HG03354 (cell line): ENCODE measurements around the gene ITGA7.

Experiments
- ATAC-seq: cut with Tn5 transposase; IDR thresholded peaks from one replicate; pipeline ENCODE4 v1.9.1; 2021; ENCODE audit warnings: mild to moderate bottlenecking; ENCODE audit not compliant: unreplicated experiment, poor library complexity, severe bottlenecking

ITGA7 gene

DNA sequence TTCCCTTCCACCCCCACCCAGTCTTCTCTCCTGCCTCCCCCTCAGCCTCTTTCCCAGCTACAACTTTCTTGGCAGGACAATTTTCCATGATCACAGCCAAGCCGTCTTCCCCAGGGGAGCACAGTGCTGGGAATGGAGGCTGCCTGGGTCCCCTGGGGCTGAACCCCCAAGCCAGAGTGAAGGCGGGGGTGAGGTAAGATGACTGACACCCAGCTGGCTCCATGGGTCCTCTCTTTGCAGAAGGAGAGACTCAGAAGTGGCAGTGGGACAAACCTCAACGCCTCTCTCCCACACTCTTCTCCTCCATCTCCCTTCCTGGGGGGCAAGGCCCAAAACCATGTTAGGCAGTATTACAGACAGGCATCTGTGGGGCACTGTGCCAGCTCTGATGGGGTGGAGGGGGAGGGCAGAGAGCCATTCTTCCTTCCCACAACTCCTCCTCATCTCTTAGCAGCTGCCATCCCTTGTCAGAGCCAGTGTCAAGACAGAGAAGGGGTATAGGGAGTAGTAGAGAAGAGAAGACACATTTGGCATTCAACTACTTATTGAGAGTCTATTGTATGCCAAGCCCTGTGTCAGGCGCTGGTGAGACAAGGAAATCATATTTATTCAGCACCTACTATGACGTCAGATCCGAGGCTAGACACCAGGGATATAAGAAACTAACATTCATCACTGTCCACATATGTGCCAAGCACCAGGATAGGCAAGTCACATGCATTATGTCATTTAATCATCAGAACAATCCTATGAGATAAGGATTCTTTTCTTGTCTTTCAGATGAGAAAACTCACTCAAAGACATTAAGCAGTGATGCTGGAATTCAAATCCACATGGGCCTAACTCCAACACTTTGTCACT lies 3.6 kb downstream of the ITGA7 start:
- ATAC-seq = no peak

DNA sequence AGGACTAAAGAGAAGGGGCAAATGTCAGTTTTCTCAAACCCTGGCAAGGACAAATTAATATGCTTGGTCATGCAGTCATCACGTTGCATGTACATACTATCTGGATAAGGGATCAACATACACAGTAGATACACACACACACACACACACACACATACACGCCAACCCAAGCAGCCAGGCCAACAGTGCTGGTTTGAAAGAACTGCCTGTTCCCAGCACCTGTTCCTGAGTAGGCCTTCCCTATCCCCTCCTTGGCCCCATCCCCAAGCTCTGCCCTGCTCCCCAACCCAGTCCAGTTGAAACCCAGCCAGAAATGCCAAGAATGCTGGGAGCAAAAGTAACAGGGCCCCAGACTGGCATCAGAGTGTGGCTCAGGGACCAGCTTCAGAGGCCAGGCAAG lies 4.4 kb downstream of the ITGA7 start:
- ATAC-seq = no peak

GRCh38 chr12:55702861-55703260 lies 4.8 kb downstream of the ITGA7 start:
- ATAC-seq = no peak

DNA sequence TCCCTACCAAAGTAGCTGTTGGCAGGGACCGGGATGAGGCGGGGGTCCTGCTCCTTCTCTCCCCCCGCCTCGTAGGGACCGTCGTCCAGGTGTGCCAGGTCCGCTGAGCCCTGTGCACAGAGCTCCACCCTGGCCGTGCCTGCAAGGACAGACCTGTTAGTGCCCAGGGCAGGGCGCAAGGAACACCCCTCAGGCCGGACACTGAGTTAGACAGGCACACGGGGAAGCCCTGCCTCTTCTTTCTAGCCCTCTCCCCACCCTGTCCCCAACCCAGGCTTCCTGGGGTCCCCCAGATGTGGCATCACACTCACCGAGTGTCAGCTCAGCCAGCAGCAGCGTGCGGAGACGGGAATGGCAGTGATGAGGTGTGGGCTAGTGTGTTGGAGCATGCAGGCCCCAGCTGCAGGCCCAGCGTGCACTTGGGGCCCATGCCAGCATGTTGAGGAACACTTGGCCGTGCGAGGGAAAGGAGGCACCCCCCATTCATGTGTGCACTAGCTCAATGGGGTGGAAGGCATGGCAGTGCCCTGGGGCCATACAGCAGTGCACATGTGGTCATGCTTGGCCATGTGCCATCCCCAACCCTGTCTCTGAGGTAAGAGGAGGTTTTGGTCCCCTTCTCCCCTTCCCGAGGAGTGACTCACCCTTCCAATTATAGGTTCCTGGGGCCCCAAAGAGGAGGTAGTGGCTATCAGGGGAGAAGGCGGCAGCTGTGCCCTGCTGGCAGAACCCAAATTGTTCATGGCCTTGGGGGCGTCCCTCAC lies 7.3 kb downstream of the ITGA7 start:
- ATAC-seq = no peak

GRCh38 chr12:55699471-55700055 lies 8.1 kb downstream of the ITGA7 start:
- ATAC-seq = no peak

GRCh38 chr12:55698965-55699364 lies 8.7 kb downstream of the ITGA7 start:
- no peak for ATAC-seq

DNA sequence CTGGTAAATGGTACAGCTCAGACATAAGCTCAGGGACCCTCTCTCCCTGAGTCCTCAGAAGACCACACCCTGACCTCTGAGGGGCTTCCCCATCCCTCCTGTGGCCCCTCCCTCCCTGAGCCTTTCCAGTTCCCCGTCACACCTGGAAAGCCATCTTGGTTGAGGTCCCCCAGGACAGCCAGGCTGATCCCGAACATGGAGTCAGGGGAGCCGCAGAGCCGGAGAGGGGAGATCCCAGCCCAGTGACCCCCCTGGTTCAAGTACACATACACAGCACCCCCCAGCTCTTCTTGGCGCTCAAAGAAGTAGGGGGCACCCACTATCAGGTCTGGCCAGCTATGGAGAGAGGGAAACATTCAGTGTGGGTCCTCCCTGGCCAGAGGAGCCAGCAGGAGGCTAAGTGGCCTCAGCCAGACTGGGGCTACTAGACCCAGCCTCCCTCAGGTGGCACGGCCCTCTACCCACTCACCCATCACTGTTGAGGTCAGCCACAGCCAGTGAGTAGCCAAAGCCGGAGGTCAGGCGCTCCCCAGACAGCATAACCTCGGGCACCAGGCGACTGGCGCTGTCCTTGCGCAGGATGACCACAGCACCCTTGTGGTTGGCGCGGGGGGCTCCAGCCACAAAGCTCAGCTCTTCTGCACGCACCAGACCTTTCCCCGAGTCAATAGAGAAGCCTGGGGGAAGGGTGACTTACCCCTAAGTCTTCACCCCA lies 9.3 kb downstream of the ITGA7 start:
- no peak for ATAC-seq

DNA sequence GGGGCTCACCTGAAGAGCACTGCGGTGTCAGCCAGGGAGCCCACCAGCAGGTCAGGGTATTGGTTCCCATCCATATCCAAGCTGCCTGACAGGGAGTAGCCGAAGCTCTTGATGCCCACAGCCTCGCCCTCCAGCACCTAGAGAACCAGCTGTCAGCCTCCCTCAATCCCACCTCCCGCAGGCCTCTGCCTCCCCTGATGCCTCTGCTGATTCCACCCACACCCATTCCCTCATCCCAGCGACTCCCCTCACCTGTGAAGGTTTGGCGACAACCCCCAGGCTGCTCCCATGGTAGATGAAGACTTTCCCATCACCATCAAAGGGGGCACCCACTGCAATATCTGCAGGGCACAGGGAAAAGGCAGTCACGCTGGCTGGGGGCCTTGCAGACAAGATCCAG lies 10.0 kb downstream of the ITGA7 start:
- no peak for ATAC-seq

DNA sequence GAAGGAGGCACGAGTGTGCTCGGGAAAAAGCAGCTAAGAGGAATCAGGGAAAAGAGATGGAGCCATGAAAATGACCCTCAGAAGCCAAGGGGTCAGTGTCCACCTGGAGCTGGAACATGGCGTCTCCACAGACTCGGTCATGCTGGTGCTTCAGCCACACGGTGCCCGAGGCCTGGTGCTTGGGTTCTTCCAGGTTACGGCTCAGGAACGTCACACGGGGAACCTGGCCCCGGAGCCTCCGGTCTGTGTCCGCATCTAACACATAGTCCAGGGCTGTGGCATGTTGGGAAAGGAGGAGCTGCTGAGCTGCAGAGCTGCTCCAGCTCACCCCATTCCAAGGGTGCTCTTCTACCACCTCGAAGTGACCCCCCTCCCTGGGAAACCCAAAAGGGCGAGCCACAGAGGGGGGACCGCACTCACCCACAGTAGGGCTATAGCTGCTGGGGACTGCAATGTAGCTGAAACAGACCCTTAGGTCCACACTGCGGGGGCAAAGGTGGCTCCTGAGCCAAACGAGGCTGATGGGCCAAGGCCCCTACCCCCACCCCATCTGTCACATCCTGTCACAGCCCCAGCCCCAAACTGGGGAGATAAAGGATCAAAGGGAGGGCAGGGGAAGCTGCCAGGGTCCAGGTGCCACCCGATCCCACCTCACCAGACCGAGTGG lies 10.8 kb downstream of the ITGA7 start:
- no peak for ATAC-seq

DNA sequence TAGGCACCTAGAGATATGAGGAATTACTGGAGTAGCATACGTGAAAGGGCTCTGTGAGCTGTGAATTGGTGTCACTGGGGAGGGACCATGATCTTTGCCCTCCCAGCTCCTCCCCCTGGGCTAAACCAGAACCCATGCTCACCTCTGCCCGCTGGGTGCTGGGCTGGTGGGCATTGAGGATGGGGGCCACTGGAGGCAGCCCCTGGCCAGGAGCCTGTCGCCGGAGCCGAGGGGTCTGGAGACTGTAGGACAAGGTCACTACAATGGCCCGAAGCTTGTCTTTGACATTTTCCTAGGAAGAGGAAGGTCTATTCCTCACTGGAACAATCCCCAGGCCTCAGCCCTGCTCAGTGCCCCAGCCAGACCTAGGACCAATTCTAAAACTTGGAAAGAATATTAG lies 11.6 kb downstream of the ITGA7 start:
- ATAC-seq = no peak

- ATAC-seq = no peak
Observed at GRCh38 chr12:55695349-55695748, 12.4 kb downstream of the ITGA7 start.

GRCh38 chr12:55694651-55695050 lies 13.1 kb downstream of the ITGA7 start:
- ATAC-seq = no peak

GRCh38 chr12:55694188-55694515 lies 13.6 kb downstream of the ITGA7 start:
- no peak for ATAC-seq

GRCh38 chr12:55693323-55694187 lies 14.1 kb downstream of the ITGA7 start:
- no peak for ATAC-seq

DNA sequence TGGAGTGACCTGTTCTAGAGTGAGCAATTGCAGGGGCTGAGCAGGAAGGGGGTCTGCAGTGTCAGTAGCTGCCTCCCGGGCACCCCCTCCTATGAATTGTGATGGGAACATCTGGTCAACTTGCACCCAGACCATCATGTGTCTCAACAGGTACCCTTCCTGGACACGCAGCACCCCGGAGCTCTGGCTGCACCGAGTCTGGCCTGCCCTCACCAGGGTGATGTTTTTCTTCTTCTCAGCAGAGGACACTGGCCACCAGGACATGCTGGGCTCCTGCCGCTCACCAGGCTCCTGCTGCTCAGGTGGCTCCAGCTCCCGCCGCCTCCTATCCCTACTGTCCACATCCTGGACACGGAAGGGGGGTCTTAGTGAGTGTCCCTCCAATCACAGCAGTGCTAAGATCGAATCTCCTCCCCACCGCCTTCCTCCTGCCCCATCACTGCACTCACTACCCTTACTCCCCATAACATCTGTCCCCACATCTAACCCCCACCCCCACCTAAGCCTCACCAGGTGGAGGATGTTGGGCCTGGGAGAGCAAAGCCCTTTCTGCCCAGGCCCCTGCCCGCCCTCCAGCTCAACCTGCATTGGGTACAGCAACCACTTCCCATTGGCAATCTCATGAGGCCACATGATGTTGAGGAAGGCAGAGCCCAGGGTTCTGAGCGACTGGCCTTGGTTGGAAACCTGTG lies 14.9 kb downstream of the ITGA7 start:
- ATAC-seq = no peak

DNA sequence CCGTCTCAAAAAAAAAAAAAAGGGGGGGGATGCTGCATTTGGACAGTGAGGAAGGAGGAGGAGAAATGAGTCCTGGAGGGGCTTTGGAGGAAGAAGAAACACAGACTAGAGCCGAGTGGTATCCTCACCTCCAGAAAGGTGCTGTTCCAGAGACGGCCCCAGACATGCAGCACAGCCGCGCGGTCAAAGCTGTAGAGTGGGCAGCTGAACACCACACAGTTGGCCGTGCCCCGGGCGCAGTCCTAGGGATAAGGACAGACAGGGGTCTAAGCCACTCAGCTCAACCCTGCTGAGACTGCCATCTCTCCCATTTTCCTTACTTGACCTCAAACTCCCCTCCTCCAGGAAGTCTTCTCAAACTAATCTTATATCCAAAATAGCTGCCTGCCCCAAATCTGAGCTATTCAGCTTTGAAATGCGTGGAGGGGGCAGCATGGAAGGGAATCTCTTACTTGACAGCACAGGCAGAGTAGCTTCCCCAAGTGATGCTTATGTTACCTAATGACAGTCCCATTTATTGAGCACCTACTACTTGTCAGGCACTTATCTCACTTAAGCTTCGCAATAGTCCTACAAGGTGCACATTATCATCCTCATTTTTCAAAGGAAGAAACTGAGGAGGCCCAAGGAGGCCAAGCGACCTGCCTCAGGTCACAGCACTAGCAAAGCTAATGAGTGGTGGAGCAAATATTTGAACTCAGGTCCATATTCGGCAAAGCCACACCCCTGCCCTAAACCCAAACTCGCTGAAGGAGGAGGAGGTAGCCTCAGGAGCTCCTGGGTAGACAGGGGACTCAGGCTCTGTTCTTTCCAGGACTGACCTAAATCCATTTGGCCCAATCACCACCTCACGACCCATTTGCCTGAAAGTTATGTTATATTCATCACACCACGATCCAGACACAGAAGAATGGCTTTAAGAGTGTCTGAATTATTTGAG lies 18.7 kb downstream of the ITGA7 start:
- no peak for ATAC-seq

GRCh38 chr12:55687746-55688145 lies 20.0 kb downstream of the ITGA7 start:
- ATAC-seq = no peak
